ENCODE measurements around the gene SLC26A3.

The SLC26A3 gene

DNA sequence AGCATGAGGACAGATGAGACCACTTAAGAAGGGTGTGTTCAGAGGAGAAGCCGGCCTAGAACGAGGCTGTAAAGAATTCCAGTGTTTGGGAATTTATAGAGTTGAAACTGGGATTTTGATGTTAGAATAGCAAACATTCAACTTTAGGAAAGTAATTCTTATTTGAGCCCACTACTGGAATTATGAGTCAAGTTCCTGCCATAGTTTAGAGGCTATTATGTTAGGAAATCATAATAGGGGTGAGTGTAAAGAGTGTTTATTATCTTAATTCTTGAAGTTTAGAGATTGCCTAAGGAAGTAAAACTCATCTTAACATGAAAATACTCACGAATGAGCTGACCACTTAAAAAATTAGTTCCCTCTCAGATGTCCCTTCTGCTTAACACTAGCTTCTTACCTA is 57.0 kb downstream of the SLC26A3 start:
- ATAC-seq (replicated peaks) (no peak), DNase-seq (no peak)
- Mint-ChIP-seq H3K27me3 (no peaks in the 10 kb centered on the region), H3K4me1 (peaks cover 17 to 42% of the 10 kb centered on the region in 2 donors), H3K9me3 (no peaks in the 10 kb centered on the region), H3K4me3 (peak overlapping the region; percentile 98 to 100), H3K27ac (no peak overlapping the region), H3K36me3 (peaks cover 3 to 13% of the 10 kb centered on the region in 2 donors)

DNA sequence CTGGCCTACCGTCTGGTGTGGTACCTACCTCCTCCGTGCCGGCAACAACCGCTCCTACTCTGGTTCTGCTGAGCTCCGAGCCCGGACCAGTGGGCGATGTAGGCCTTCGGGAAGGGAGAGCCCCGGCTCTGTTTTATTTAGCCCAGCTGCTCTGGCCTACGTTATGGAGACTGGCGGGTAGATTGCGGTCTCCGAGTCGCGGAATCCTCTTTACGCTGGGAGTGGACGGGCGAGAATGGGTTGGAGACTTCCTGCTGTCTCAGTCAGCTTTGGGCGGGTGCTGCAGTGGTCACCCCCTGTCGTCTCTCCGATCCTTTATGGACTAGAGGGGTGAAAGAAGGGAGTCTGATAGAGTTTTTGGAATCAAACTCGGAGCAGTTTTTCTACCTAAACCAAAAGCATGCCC is 58.7 kb downstream of the SLC26A3 start:
- DNase-seq (no peak), ATAC-seq (replicated peaks) (peak; percentile 53 to 57)
- no peaks in the 10 kb centered on the region for H3K9me3 Mint-ChIP-seq
- H3K36me3 Mint-ChIP-seq, result peaks cover 0 to 6% of the 10 kb centered on the region in 2 donors
- peaks cover 17 to 35% of the 10 kb centered on the region in 2 donors for H3K4me1 Mint-ChIP-seq
- peak overlapping the region; percentile 98 to 100 for H3K4me3 Mint-ChIP-seq
- peak overlapping the region; percentile 99 for H3K27ac Mint-ChIP-seq
- no peaks in the 10 kb centered on the region for H3K27me3 Mint-ChIP-seq

DNA sequence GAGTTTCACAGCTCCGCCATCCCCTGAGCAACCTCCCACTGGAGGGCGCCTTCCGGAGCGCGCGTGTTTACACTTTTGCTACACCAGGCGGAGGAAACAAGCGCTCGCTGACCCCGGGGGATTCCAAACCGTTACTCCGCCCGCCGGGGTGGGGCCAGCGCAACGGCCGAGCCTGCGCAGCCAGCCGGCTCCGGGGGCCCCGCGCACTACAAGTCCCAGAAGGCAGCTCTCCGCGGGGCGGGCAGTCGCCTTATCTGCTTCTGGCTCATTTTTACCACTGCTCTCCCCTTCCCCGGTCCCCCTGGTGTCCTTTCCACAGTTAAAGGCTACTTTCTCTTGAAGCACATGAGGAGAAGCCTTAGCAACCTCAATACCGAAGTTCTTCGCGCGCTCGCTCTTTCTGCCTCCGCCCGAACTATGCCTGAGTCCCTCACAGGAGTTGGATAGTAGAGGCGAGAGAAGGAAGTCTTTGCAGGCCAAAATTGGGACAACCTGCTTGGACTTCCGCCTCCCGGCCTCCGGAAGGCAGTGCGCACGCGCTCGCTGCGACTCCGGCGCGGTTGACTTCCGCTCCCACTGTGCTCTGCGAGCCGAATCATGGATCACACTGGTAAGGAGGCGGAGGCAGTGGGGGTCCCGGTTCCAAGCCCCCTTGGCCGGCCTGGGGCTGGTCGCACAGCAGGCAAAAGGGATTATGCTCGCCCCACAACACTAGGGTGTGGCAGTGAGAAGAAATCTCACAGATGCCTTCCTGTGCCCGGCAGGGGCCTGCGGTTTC is 59.3 kb downstream of the SLC26A3 start, which contains the start of gene CBLL1:
CBLL1 (plus strand) TSS at position 576 of the 778 bp plus-strand sequence; CDS start at position 598, 22 bp downstream.
- Mint-ChIP-seq H3K4me1 (peaks cover 16 to 35% of the 10 kb centered on the region in 2 donors), H3K27me3 (no peaks in the 10 kb centered on the region), H3K9me3 (no peaks in the 10 kb centered on the region), H3K27ac (peak within 1 kb of the TSS; percentile 99), H3K36me3 (peaks cover 0 to 6% of the 10 kb centered on the region in 2 donors), H3K4me3 (peak within 1 kb of the TSS; percentile 98 to 100)
- DNase-seq (peak; percentile 98), ATAC-seq (replicated peaks) (peak; percentile 91 to 92)

DNA sequence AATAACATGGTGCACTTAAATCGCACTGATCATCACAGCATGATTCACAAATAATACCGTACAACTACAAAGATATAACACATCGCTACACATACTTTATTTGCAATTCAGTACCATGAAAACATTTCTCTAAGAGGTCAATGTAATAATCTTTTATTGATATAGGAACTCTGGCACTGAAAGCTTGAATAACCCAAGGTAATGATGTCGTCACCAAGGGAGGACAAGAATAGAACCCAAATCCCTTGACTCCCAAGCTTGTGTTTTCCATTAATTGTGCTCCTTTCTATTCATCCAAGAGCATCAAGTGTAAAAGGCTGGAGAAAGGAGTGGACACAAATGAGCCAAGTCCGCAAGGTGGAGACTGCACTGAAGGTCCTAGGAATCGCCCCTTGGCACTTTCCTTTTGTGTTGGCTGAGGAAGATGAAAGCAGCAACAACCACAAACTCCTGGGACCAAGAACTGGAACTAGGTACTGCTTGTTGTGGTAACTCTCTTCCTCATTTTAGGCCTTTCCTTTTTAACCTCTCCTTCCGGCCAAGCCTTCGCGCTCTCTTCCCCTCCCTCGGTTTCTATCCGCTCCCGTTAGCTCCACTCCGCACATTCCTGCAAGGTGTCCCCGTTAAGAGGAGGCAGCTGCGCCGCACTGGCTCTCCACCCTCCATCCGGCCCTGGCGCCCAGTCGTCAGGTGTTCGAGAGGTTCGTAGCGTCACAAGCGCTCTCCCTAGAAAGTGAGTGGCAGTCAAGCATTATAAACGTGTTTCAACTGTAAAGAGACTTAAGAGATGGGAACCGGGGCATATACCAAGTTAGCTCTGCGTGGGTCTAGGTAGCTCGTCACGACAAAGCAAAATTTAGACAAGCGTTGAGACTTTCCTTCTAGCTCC is 60.1 kb downstream of the SLC26A3 start:
- Mint-ChIP-seq H3K4me1 (peaks cover 16 to 35% of the 10 kb centered on the region in 2 donors), H3K4me3 (peak overlapping the region; percentile 98 to 100)
- no peak for DNase-seq

DNA sequence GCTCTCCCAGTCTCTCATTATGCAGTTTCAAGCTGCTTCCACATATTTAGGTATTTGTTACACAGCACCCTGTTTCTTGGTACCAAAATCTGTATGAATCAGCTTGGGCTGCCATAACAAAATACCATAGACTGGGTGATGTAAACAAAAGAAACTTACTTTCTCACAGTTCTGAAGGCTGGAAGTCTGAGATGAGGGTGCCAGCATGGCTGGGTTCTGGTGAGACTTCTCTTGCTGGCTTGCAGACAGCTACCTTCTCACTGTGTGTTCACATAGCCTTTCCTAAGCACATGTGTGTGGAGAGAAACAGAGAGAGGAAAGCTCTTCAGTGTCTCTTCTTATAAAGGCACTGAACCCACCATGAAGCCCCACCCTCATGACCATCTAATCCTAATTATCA is 74.7 kb downstream of the SLC26A3 start:
- no peaks in the 10 kb centered on the region for H3K4me1 Mint-ChIP-seq
- no peak for ATAC-seq (replicated peaks)

More for the DNA sequence above, 60.1 kb downstream of the SLC26A3 start:
- Mint-ChIP-seq H3K27me3 (no peaks in the 10 kb centered on the region), H3K27ac (peak overlapping the region; percentile 99), H3K9me3 (no peaks in the 10 kb centered on the region), H3K36me3 (peaks cover 0 to 6% of the 10 kb centered on the region in 2 donors)
- peak; percentile 44 to 45 for ATAC-seq (replicated peaks)

DNA sequence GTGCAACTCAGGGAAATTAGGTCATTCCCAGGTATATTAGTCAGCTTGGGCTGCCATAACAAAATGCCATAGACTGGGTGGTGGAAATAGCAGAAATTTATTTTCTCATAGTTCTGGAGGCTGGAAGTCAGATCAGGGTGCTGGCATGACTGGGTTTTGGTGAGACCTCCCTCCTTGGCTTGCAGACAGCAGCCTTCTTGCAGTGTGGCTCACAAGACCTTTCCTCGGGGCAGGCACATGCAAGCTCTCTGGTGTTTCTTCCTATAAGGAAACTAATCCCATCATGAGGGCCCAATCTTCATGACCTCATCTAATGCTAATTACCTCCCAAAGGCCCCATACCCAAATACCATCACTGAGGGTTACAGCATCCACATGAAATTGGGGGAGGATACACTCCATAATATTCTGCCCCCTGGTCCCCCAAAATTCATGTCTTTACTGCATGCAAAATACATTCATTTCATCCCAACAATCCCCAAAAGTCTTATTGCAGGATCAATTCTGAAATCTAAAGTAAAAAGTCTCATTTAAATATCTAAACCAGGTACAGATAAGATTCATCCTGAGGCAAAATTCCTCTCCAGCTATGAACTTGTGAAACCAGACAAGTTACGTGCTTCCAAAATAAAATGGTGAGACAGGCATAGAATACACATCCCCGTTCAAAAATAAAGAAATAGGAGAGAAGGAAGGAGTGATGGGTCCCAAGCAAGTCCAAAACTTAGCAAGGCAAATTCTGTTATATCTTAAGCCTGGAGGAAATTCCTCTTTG is 76.5 kb downstream of the SLC26A3 start:
- no peaks in the 10 kb centered on the region for H3K36me3 Mint-ChIP-seq
- H3K27me3 Mint-ChIP-seq, result peaks cover 15 to 20% of the 10 kb centered on the region in 2 donors
- H3K4me1 Mint-ChIP-seq, result no peaks in the 10 kb centered on the region
- no peaks in the 10 kb centered on the region for H3K9me3 Mint-ChIP-seq
- no peak for ATAC-seq (replicated peaks)
- H3K4me3 Mint-ChIP-seq, result no peak overlapping the region
- no peak overlapping the region for H3K27ac Mint-ChIP-seq
- no peak for DNase-seq

More for the DNA sequence above, 74.7 kb downstream of the SLC26A3 start:
- Mint-ChIP-seq H3K36me3 (no peaks in the 10 kb centered on the region), H3K9me3 (peaks cover 0 to 5% of the 10 kb centered on the region in 2 donors), H3K4me3 (no peak overlapping the region), H3K27ac (no peak overlapping the region), H3K27me3 (peaks cover 15 to 20% of the 10 kb centered on the region in 2 donors)
- DNase-seq, result no peak

DNA sequence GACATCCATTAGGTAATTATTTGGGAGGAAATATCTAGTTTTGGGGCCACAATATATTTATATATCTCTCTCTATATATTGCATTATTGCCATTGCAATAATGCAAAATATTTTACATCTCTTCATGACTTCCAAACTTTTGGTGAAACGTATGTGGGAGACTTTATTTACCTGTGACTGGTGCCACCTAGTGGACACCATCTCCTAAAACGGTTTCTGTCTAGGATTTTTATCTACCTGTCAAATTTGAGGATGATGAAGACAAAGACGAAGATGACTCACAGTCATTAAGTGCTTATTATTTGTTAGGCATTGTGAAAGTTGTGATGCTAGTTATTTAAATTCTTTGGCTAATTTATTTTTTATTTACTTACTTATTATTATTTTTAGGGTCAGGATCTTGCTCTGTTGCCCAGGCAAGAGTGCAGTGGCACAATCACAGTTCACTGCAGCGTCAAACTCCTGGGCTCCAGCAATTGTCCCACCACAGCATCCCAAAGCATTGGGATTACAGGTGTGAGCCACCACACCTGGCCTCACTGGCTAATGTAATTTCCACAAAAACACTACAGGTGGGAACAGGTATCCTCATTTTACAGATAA is 77.8 kb downstream of the SLC26A3 start:
- H3K9me3 Mint-ChIP-seq, result no peaks in the 10 kb centered on the region
- H3K4me1 Mint-ChIP-seq, result no peaks in the 10 kb centered on the region
- no peak overlapping the region for H3K4me3 Mint-ChIP-seq
- ATAC-seq (replicated peaks) (peak; percentile 23 to 36), DNase-seq (no peak)
- no peak overlapping the region for H3K27ac Mint-ChIP-seq
- H3K27me3 Mint-ChIP-seq, result peaks cover 15 to 20% of the 10 kb centered on the region in 2 donors
- no peaks in the 10 kb centered on the region for H3K36me3 Mint-ChIP-seq

DNA sequence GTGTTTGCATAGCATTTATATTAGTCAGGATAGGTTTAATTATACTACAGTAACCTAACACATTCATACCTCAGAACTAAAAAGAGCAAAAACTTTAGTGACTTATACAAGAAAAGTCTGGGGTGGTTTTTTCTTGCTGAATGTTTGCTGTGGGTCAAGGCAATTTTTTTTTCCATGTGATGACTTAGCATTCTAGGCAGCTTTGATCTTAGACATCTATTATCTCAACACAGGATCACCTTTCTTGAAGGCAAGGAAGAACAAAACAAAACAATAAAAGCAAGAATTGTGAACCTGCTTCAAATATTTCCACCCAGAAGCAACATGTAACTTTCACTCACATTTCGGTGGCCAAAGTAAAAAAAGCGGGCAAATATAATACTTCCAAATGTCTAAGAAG is 79.8 kb downstream of the SLC26A3 start:
- H3K27me3 Mint-ChIP-seq, result peaks cover 9 to 20% of the 10 kb centered on the region in 2 donors
- no peaks in the 10 kb centered on the region for H3K9me3 Mint-ChIP-seq
- H3K4me1 Mint-ChIP-seq, result no peaks in the 10 kb centered on the region
- H3K4me3 Mint-ChIP-seq, result no peak overlapping the region
- DNase-seq, result no peak
- no peak for ATAC-seq (replicated peaks)
- no peaks in the 10 kb centered on the region for H3K36me3 Mint-ChIP-seq
- H3K27ac Mint-ChIP-seq, result no peak overlapping the region

DNA sequence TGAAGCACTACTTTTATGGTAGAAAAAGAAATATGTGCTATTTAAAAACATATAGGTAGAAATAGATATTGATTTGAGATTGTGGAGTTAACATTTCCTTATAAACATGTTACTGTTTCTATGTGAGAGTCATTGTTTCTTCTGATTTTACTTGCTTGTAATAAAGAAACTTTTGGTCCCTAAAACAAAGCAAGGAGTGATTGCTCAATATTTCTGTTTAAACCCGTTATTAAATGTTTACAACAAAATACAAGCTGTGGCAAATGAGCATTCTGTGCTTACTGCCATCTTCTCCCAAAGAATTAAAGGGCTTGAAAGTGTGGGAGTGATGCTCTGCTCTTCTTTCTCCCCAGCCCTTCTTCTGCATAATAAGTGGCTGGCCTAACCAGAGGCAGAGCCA is 81.7 kb downstream of the SLC26A3 start:
- H3K4me3 Mint-ChIP-seq, result no peak overlapping the region
- H3K4me1 Mint-ChIP-seq, result no peaks in the 10 kb centered on the region
- DNase-seq (no peak), ATAC-seq (replicated peaks) (no peak)
- H3K36me3 Mint-ChIP-seq, result no peaks in the 10 kb centered on the region
- H3K9me3 Mint-ChIP-seq, result no peaks in the 10 kb centered on the region
- H3K27me3 Mint-ChIP-seq, result peaks cover 0 to under 1% of the 10 kb centered on the region in 2 donors
- H3K27ac Mint-ChIP-seq, result no peak overlapping the region

DNA sequence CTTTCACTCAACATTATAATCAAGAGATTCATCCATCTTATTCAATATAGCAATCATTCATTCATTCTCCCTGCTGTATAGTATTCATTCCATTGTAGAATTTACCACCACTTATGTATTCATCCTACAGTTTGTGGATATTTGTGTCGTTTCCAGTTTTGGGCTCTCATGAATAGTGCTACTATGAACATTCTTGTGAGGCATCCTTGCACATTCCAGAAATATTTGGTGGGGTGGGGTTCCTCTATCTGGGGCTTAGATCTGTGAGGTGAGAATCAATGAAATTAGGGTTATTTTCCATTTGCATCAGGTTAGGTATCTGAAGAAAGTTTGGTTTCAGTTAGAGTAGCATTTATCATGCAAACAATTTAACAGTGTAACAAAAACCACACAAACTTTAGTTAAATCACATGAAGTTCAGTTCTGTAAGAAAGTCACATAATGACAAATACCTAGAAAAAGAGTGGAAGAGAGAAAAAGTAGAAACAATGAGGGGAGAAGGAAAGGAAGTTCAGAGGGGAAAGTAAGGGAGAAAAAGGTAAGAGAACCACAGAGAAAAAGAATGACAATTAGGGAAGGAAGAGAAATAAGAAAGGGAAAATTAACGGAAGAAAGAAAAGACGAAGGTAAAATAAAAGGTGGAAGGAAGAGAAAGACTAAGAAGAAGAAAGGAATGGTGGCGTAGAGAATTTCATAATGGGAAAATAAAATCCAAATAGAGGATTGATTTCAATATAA is 84.4 kb downstream of the SLC26A3 start:
- ATAC-seq (replicated peaks) (no peak), DNase-seq (no peak)
- no peaks in the 10 kb centered on the region for H3K27me3 Mint-ChIP-seq
- no peaks in the 10 kb centered on the region for H3K4me1 Mint-ChIP-seq
- no peak overlapping the region for H3K27ac Mint-ChIP-seq
- H3K36me3 Mint-ChIP-seq, result no peaks in the 10 kb centered on the region
- no peaks in the 10 kb centered on the region for H3K9me3 Mint-ChIP-seq
- no peak overlapping the region for H3K4me3 Mint-ChIP-seq

DNA sequence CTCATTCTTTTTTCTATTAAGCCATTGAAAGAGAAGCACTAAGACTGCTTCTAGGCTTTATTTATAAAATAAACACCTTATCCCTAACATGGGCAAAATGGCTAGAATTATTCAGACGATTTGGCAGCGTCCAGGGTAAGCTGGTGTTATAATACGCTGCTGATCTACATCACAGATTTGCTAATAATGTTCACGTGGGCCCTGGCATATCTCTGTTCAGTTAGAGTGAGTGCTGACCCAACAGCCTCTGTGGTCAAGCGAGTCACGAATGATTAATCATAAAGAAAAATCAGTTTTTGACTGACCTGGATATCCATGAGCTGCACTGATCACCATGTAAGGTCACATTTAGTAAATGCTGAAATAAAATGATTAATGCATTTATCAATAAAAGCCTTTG is 87.5 kb downstream of the SLC26A3 start:
- no peaks in the 10 kb centered on the region for H3K27me3 Mint-ChIP-seq
- no peak for ATAC-seq (replicated peaks)
- no peaks in the 10 kb centered on the region for H3K9me3 Mint-ChIP-seq
- no peaks in the 10 kb centered on the region for H3K36me3 Mint-ChIP-seq
- no peak overlapping the region for H3K4me3 Mint-ChIP-seq
- no peak overlapping the region for H3K27ac Mint-ChIP-seq
- no peak for DNase-seq
- no peaks in the 10 kb centered on the region for H3K4me1 Mint-ChIP-seq

All from stimulated activated naive B cell treated with anti-CD40 and anti-IgM and Interleukin-4, amounts not matched to agents 10 μg/mL and 1 μg/mL and 100 μg/mL, for 72 hours (primary cell).